ENCODE data around the gene IQSEC2. TPM values are rescaled to one million over a fixed set of nuclear protein-coding genes. Genes with fewer than 3 reads are reported as not detected.
A peak's percentile ranks its signal among the peaks of the same experiment; 100 is the strongest.

Gene IQSEC2
- total and polyA plus RNA-seq, 2 of the 4 experiments (the other 2 are of a cell fraction), result 2.5 to 11.4 TPM

DNA sequence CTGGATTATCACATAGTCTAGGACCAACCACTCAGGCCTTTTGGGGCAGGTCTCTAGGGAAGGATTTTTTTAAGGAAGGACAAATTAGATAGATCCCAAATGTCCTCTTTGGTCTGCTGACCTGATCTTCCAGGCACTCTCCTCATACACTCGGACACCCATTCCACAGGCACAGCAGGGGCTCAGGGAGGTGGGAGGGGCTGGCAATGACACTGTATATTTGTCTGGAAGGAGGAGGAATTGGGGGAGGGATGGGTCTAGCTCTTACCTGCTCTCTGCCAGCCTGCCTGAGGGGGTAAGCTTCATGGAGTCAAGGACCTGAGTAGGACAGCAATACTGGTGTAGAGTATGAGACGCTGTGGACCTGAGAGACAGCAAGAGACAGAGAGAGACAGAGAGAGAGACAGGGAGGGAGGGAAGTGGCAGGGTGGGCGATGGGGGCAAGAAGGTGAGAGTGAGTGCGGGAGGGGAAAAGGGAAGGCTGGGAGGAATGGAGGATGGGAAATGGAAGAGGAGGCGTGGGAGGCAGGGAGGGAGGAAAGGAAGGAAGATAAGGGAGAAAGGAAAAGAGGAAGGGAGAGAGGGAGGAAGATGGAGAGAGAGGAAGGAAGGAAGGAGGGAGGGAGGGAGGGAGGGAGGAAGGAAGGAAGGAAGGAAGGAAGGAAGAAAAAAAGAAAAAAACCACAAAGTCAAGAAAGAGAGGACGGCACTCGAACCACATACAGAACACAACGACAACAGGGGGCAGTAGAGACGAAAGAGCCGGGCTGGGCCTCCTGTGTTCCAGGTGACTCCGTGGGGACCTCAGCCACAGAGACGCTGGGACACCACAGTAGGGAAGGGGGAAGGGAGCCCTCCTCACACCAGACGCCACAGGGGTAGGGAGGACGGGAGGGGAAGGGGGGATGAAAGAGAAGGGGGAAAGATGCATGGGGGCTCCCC lies 1.8 kb downstream of the IQSEC2 start:
- TF ChIP-seq CHD1 (IDR thresholded peaks at IDR 0.05; ENCODE audit: low read depth, low read length), result no peak
- TF ChIP-seq ELK1 (IDR thresholded peaks at IDR 0.05; ENCODE audit: borderline replicate concordance, low read depth, low read length), result no peak
- TF ChIP-seq CEBPB (IDR thresholded peaks at IDR 0.05; ENCODE audit: low read depth, low read length), result no peak
- in situ Hi-C loops (cut with MboI; ENCODE audit: low sequenced_read_pairs) (no loop called here), dilution Hi-C loops (cut with HindIII; ENCODE audit: low sequenced_read_pairs, unreplicated experiment) (no loop called here), intact Hi-C loops (cut with micrococcal nuclease) (no loop called here)
- POLR2A ChIA-PET (ENCODE audit: unreplicated experiment), result interaction anchor here (0.6 kb wide), 1 partner anchor 15 kb away, joined by 6 read pairs; no protein-coding TSS in a partner anchor
- Histone ChIP-seq H3K4me3 (ENCODE audit: insufficient read depth, low read depth, low read length) (peak overlapping the region; percentile 15; the same call in 1 of the 2 replicates), H3K4ac (ENCODE audit: low read depth, low read length) (no peak overlapping the region; the same call in 1 of the 2 replicates), H3K56ac (ENCODE audit: extremely low read depth, insufficient read depth, low read length) (no peak overlapping the region), H2AK9ac (replicated peaks; ENCODE audit: low read depth, low read length, poor library complexity) (peak overlapping the region; percentile 85), H4K91ac (ENCODE audit: insufficient read depth, low read depth, low read length) (no peak overlapping the region), H2BK5ac (ENCODE audit: low read depth, low read length, poor library complexity, severe bottlenecking) (no peak overlapping the region), H3K9me3 (ENCODE audit: control insufficient read depth, insufficient read depth, low read length) (no peaks in the 10 kb centered on the region), H3K23ac (ENCODE audit: low read depth, low read length) (no peak overlapping the region), H3K14ac (replicated peaks; ENCODE audit: low read depth, low read length) (no peak overlapping the region; the same call in 1 of the 2 replicates), H3K27me3 (ENCODE audit: control insufficient read depth, insufficient read depth, low read length) (peaks cover 13% of the 10 kb centered on the region; the same call in 1 of the 2 replicates), H2BK20ac (ENCODE audit: low read depth, low read length) (no peak overlapping the region), H3K4me2 (ENCODE audit: low read depth, low read length) (peak overlapping the region; percentile 90), H4K20me1 (ENCODE audit: insufficient read depth, low read length) (peaks cover 4% of the 10 kb centered on the region; the same call in 1 of the 2 replicates), H3K27ac (ENCODE audit: insufficient read depth, low read length) (no peak overlapping the region), H2AK5ac (ENCODE audit: low read depth, low read length) (peak overlapping the region; percentile 50; the same call in 1 of the 2 replicates), H3K4me1 (ENCODE audit: control insufficient read depth, insufficient read depth, low read length) (peaks cover 7% of the 10 kb centered on the region), H3K9ac (ENCODE audit: low read depth, low read length) (peak overlapping the region; percentile 50), H3K9me1 (ENCODE audit: insufficient read depth, low read length) (peaks cover 6% of the 10 kb centered on the region), H3K18ac (ENCODE audit: low read depth, low read length) (peak overlapping the region; percentile 43; the same call in 1 of the 2 replicates), H4K8ac (ENCODE audit: low read depth in 2 of 2, low read length in 2 of 2) (no peak overlapping the region; a peak in 1 of 4 replicates), H3K36me3 (ENCODE audit: control insufficient read depth, insufficient read depth, low read length) (no peaks in the 10 kb centered on the region), H4K5ac (ENCODE audit: low read depth, low read length) (peak overlapping the region; percentile 34; the same call in 1 of the 2 replicates), H2BK15ac (ENCODE audit: low read depth, low read length) (no peak overlapping the region), H2BK120ac (ENCODE audit: low read depth, low read length) (no peak overlapping the region), H2AFZ (replicated peaks; ENCODE audit: low read length, poor library complexity) (no peak overlapping the region), H3K79me1 (ENCODE audit: low read depth in 1 of 2, low read length in 2 of 2) (peaks cover 5 to 19% of the 10 kb centered on the region in 2 experiments; a peak in 3 of 4 replicates)
- CTCF ChIA-PET, result interaction anchor here (1.1 kb wide), 1 partner anchor 34 kb away, joined by 4 read pairs; no protein-coding TSS in a partner anchor
- WGBS, 2 experiments (ENCODE audit: extremely low coverage in 2 of 2, insufficient read length in 1 of 2), result 79% methylated on average over 4 of the region's 14 CpGs; no CpG with 5 or more reads in 1 of the 2 experiments
- BruUV-seq (replicated peaks), result no TSS peak
- ATAC-seq (ENCODE audit: low read depth), result no peak
- no peak for DNase-seq
